Esophagus squamous epithelium (tissue), 5 donors: ENCODE data around the gene PDE4C. TPM values are rescaled to one million over a fixed set of nuclear protein-coding genes. Genes with fewer than 3 reads are reported as not detected.

ENCODE experiments used
- DNase-seq: peaks from one replicate; lab custom pipeline; 2025; lab: John Stamatoyannopoulos, UW
- H3K27ac ChIP-seq, 4 donors: fragments of 200-600 bp; sonication (generic); one replicate each; pipeline ENCODE4 v1.5.1; 2016 to 2019; ENCODE audit warnings: mild to moderate bottlenecking in 1 of 4
- H3K27me3 ChIP-seq, 4 donors: fragments of 200-600 bp; sonication (generic); 1 replicate in 3 of 4; 2 replicates in 1 of 4; pipeline versions ENCODE4 v1.5.1 to v1.6.0; 2017 to 2021; ENCODE audit warnings: antibody characterized with exemption in 1 of 4
- H3K36me3 ChIP-seq, 3 donors: fragments of 200-600 bp; sonication (generic); one replicate each; pipeline ENCODE4 v1.5.1; 2016 to 2019
- H3K4me1 ChIP-seq, 3 donors: fragments of 200-600 bp; sonication (generic); one replicate each; pipeline ENCODE4 v1.5.1; 2017 to 2019
- H3K4me3 ChIP-seq, 4 donors: fragments of 200-600 bp; sonication (generic); 1 replicate in 3 of 4; 2 replicates in 1 of 4; pipeline ENCODE4 v1.5.1; 2016 to 2019; ENCODE audit warnings: mild to moderate bottlenecking in 2 of 4, moderate library complexity in 1 of 4
- H3K9me3 ChIP-seq, 3 donors: fragments of 200-600 bp; sonication (generic); one replicate each; pipeline ENCODE4 v1.5.1; 2016 to 2019
- POLR2A ChIP-seq, 4 donors: fragments of 450-650 bp; IDR thresholded peaks; one replicate each; pipeline ENCODE4 v1.6.1; 2017; ENCODE audit warnings: antibody characterized with exemption in 4 of 4, mild to moderate bottlenecking in 4 of 4, moderate library complexity in 3 of 4
- WGBS, 2 donors: methylation state at CpG; one replicate each; pipeline ENCODE4 v1.1.5; 2018; 5-methylcytosine and 5-hydroxymethylcytosine counted together
- intact Hi-C: fragments of 100-400 bp; cut with DNase I; formaldehyde crosslinking; loops from one replicate; pipeline ENCODE4 v1.15.0; 2022
- total RNA-seq, 4 donors: library from RNA; depleted of rRNA; stranded (reverse); fragments of >200 nt; gene quantifications; one replicate each; pipeline ENCODE4 v1.1.0, GENCODE V29; 2016
- TF ChIP-seq, protein P1 (sequence below), 6 experiments: fragments of 450-650 bp in 4 of 6; fragments of 200-600 bp in 2 of 6; sonication (generic) in 2 of 6; IDR thresholded peaks; one replicate each; pipeline ENCODE4 v1.5.1; 2016 to 2019; ENCODE audit warnings: antibody characterized with exemption in 6 of 6, mild to moderate bottlenecking in 4 of 6, moderate library complexity in 4 of 6
- donor health status: DM: yes; HTN: yes; CAD: no.

The PDE4C gene
- total RNA-seq: under 1 TPM in 1 of 4 donors, not detected in 3; 0.76 TPM

DNA sequence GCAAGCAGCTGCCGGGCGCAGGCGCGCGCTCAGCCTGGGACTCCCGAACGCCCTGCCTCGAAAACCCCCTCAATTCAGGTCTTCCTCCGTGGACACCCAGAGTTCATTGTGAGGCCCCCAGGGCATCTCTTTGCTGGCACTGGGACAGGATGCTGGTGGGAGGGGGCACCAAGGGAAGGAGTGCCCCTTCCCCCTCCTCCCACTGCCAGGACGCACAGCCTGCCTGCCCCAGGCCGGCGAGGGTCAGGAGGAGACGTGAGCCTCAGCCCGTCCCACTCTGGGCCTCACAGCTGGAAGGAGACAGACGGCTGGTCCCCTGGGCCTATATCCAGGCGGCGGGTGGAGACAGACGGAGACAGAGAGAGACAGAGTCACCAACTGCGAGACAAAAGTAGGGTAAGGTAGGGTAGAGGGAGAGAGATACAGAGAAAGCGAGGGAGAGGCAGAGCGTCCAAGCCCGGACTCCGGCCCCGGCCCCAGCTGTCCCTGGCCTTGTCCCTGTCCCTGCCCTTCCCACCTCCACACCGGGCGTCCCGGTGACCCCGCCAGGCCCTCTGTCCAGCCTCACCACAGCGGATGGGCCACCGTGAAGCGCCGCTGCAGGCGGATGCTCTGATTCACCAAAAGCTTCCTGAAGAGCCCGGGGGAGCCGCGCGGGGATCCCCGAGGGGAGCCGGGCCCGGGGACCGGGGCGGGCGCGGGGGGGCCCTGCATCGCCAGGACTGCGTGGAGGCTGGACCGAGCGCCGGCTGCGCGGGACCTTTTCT, at the start of gene PDE4C:
TSS of gene PDE4C (minus strand) at position 737 of the 767 bp plus-strand sequence. CDS start at position 714, 23 bp downstream.
- no peak for DNase-seq
- intact Hi-C loops: no loop called here
- TF ChIP-seq, protein P1, sequence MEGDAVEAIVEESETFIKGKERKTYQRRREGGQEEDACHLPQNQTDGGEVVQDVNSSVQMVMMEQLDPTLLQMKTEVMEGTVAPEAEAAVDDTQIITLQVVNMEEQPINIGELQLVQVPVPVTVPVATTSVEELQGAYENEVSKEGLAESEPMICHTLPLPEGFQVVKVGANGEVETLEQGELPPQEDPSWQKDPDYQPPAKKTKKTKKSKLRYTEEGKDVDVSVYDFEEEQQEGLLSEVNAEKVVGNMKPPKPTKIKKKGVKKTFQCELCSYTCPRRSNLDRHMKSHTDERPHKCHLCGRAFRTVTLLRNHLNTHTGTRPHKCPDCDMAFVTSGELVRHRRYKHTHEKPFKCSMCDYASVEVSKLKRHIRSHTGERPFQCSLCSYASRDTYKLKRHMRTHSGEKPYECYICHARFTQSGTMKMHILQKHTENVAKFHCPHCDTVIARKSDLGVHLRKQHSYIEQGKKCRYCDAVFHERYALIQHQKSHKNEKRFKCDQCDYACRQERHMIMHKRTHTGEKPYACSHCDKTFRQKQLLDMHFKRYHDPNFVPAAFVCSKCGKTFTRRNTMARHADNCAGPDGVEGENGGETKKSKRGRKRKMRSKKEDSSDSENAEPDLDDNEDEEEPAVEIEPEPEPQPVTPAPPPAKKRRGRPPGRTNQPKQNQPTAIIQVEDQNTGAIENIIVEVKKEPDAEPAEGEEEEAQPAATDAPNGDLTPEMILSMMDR (IDR thresholded peaks at IDR 0.05): no peak
- no peak for TF ChIP-seq POLR2A (IDR thresholded peaks at IDR 0.05)
- peak within 1 kb of the TSS in 3 of 4 donors; percentile 44 to 68 (median 67) for H3K27ac ChIP-seq
- peaks cover 11 to 76% (median 13%) of the 10 kb centered on the region in 4 donors for H3K27me3 ChIP-seq
- WGBS, 2 donors: 9 to 11% methylated on average over 19 to 20 of the region's 51 CpGs
- no peaks in the 10 kb centered on the region for H3K9me3 ChIP-seq
- H3K36me3 ChIP-seq: no peaks in the 10 kb centered on the region
- H3K4me3 ChIP-seq: peak within 1 kb of the TSS in 2 of 4 donors; percentile 33 to 65
- peaks cover 10 to 33% (median 23%) of the 10 kb centered on the region in 3 donors for H3K4me1 ChIP-seq

DNA sequence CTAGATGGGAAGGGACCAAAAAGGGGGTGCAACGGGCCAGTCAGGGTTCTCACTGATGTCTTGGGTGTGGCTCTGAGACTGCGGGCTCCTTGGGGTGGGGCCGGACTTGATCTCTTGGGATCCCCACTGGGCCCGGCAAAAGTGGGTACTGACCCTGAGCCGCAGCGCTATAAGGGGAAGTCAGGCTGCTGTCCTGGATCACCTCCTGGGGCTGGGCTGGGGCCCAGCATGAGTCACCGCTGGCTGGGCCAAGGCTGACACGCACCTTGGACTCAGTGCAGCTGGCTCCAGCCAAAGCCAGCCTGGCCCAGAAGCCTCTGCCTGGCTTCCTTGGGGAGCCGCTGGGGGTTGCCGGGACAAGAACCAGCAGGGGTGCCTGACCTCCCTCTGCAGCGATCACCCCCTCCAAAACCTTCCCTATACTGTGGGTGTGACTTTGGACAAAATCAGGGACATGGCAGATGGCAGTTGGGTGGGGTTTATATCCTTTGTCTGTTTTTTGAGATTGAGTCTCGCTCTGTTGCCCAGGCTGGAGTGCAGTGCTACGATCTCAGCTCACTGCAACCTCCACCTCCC, 48.6 kb upstream of the PDE4C start:
- no peak for TF ChIP-seq POLR2A (IDR thresholded peaks at IDR 0.05)
- TF ChIP-seq, protein P1 (IDR thresholded peaks at IDR 0.05): peak in 2 of 6 experiments; percentile 6 to 19
- H3K27ac ChIP-seq: peak overlapping the region; percentile 62 to 84 (median 76)
- DNase-seq: no peak
- no peaks in the 10 kb centered on the region for H3K9me3 ChIP-seq
- no peaks in the 10 kb centered on the region for H3K27me3 ChIP-seq
- 17 to 24% methylated on average over 3 to 6 of the region's 13 CpGs for WGBS, 2 donors
- peaks cover 0 to 28% (median 6%) of the 10 kb centered on the region in 3 donors for H3K36me3 ChIP-seq
- intact Hi-C loops: no loop called here
- H3K4me1 ChIP-seq: peaks cover 24 to 84% (median 38%) of the 10 kb centered on the region in 3 donors
- H3K4me3 ChIP-seq: peak overlapping the region in 1 of 4 donors; percentile 16

DNA sequence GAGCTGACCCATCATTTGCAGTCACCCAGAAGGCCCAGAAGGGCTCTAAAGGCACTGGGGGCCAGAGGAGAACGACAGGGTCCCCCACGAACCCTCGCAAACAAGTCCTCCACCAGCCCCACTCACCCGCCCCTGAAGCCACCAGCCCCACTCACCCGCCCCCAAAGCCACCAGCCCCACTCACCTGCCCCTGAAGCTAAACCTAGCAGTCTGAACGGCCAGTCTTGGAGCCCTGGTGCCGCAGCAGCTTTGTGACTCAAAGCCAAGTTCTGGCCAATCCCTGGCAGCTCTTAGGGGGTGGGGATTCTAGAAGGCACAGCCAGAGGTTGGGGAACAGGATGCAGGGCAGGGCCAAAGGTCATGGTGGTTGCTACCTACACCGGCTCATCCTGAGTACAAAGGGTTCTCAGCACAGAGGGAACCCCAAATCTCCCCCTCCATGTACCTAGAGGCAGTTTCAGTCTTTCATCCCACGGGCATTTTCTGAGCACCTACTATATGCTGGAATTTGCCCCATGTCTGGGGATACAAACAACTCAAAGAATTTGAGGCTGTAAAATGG, 48.1 kb upstream of the PDE4C start, which contains the start of gene IQCN:
TSS of gene IQCN (minus strand) at position 234 of the 562 bp plus-strand sequence. CDS start 4,974 bp downstream, outside the sequence.
- Histone ChIP-seq H3K4me1 (peaks cover 24 to 83% (median 38%) of the 10 kb centered on the region in 3 donors), H3K27me3 (no peaks in the 10 kb centered on the region), H3K9me3 (no peaks in the 10 kb centered on the region), H3K27ac (peak within 1 kb of the TSS; percentile 62 to 84 (median 76)), H3K4me3 (peak within 1 kb of the TSS in 1 of 4 donors; percentile 16), H3K36me3 (peaks cover 0 to 28% (median 6%) of the 10 kb centered on the region in 3 donors)
- intact Hi-C loops: no loop called here
- 59 to 68% methylated on average over 4 of the region's 9 CpGs for WGBS, 2 donors
- no peak for TF ChIP-seq POLR2A (IDR thresholded peaks at IDR 0.05)
- TF ChIP-seq, protein P1 (IDR thresholded peaks at IDR 0.05): no peak
- no peak for DNase-seq

DNA sequence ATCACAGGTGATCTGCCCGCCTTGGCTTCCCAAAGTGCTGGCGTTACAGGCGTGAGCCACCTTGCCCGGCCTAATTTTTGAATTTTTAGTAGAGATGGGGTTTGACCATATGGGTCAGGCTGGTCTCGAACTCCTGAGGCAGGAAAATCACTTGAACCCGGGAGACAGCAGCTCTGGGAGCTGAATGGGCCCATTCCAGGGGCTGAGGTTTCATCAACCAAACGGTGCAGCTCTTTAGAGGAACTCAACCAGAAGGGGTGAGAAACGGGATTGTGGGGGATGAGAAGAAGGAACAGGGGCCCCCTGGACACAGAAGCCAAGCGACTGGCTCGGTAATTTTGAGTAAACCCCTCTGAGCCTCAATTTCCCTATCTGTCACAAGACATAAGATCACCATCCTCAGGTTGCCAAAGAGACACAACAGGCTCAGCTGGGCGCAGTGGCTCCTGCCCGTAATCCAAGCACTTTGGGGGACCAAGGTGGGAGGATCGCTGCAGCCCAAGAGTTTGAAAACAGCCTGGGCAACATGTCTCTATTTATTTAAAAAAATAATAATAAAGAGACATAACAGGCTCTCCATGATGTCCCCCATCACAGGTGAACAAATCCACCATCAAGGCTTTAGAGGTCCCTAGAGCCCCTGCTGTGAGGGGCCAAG, 47.5 kb upstream of the PDE4C start:
- Histone ChIP-seq H3K4me3 (no peak overlapping the region), H3K27me3 (no peaks in the 10 kb centered on the region), H3K9me3 (no peaks in the 10 kb centered on the region), H3K4me1 (peaks cover 20 to 77% (median 34%) of the 10 kb centered on the region in 3 donors), H3K27ac (peak overlapping the region in 2 of 4 donors; percentile 81 to 84), H3K36me3 (peaks cover 0 to 30% (median 6%) of the 10 kb centered on the region in 3 donors)
- DNase-seq: no peak
- WGBS, 2 donors: 95 to 98% methylated on average over 7 to 12 of the region's 13 CpGs
- intact Hi-C loops: no loop called here
- TF ChIP-seq, protein P1 (IDR thresholded peaks at IDR 0.05): no peak
- no peak for TF ChIP-seq POLR2A (IDR thresholded peaks at IDR 0.05)
